Spinal cord (tissue), 10 donors: ENCODE measurements around the gene SLC1A2. TPM values are rescaled to one million over a fixed set of nuclear protein-coding genes. Genes with fewer than 3 reads are reported as not detected.
A peak's percentile ranks its signal among the peaks of the same experiment; 100 is the strongest.

Experiments
- DNase-seq, 6 donors: peaks; one replicate each; pipeline versions ENCODE4 v3.0.0 to v3.0.0-alpha.2; 2013 to 2015; ENCODE audit warnings: low spot score in 6 of 6, low read depth in 4 of 6
- H3K27ac ChIP-seq: one replicate; pipeline ENCODE4 v1.5.1; 2013; ENCODE audit warnings: low read depth, low read length, control low read depth
- H3K27me3 ChIP-seq: one replicate; pipeline ENCODE4 v1.6.1; 2013; ENCODE audit warnings: low read length; ENCODE audit not compliant: control insufficient read depth, insufficient read depth
- H3K36me3 ChIP-seq: one replicate; pipeline ENCODE4 v1.6.1; 2013; ENCODE audit warnings: low read length; ENCODE audit not compliant: control insufficient read depth, insufficient read depth
- H3K4me1 ChIP-seq: one replicate; pipeline ENCODE4 v1.6.1; 2013; ENCODE audit warnings: low read length; ENCODE audit not compliant: control insufficient read depth, insufficient read depth
- H3K4me3 ChIP-seq: one replicate; pipeline ENCODE4 v1.5.1; 2013; ENCODE audit warnings: low read depth, low read length, control low read depth
- H3K9me3 ChIP-seq: one replicate; pipeline ENCODE4 v1.6.1; 2013; ENCODE audit warnings: low read length; ENCODE audit not compliant: control insufficient read depth, insufficient read depth
- WGBS: methylation state at CpG from one replicate; pipeline ENCODE4 v1.1.5; 2013; ENCODE audit warnings: missing lambda C conversion rate; ENCODE audit not compliant: insufficient coverage; 5-methylcytosine and 5-hydroxymethylcytosine counted together
- polyA plus RNA-seq, 2 donors: library from polyadenylated mRNA; unstranded; fragments of 120-200 nt; gene quantifications; one replicate each; pipeline ENCODE4 v1.2.1, GENCODE V29; 2013; ENCODE audit not compliant: insufficient read length in 2 of 2
- total RNA-seq, 2 donors: library from RNA; depleted of rRNA in 1 of 2; stranded (reverse); fragments of 120-200 nt in 1 of 2; fragments of >200 nt in 1 of 2; gene quantifications; one replicate each; pipeline versions ENCODE4 v1.2.3 to v1.2.4, GENCODE V29; 2013 to 2014
- donor health status: healthy.

The SLC1A2 gene
- total and polyA plus RNA-seq, 4 donors = 87.4 to 270 (median 196) TPM

DNA sequence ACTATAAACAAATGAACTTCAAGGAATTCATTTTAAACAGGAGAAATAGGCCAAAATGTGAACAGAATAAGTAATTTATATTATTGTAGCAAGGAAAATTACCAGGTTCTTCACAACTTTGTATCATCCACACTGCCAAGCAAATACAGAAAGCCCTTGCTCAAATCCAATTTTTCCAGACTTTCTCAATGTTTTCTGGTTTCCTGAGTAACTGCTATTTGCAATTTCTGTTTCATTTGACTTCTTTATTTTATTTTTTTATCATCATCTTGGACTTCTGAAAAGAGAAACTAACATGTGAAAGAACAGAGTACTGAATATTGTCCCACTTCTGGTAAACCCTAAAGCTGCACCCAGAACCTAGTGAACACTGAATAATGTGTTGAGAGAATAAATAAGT lies 61.0 kb downstream of the SLC1A2 start:
- Histone ChIP-seq H3K4me1 (peaks cover 10% of the 10 kb centered on the region), H3K27me3 (no peaks in the 10 kb centered on the region), H3K36me3 (no peaks in the 10 kb centered on the region), H3K27ac (no peak overlapping the region), H3K4me3 (no peak overlapping the region), H3K9me3 (no peaks in the 10 kb centered on the region)
- no peak for DNase-seq

DNA sequence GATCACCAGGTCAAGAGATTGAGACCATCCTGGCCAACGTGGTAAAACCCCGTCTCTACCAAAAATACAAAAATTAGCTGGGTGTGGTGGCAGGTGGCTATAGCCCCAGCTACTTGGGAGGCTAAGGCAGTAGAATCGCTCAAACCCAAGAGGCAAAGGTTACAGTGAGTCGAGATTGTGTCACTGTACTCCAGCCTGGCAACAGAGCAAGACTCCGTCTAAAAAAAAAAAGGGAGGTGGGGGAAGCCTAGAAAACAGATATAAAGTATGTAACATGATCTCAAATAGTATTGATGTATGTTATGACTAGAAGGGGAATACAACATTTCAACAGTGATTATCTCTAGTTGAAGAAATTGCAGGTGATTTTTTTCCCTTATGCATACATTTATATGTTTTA lies 61.4 kb downstream of the SLC1A2 start:
- H3K27me3 ChIP-seq = no peaks in the 10 kb centered on the region
- H3K9me3 ChIP-seq = no peaks in the 10 kb centered on the region

DNA sequence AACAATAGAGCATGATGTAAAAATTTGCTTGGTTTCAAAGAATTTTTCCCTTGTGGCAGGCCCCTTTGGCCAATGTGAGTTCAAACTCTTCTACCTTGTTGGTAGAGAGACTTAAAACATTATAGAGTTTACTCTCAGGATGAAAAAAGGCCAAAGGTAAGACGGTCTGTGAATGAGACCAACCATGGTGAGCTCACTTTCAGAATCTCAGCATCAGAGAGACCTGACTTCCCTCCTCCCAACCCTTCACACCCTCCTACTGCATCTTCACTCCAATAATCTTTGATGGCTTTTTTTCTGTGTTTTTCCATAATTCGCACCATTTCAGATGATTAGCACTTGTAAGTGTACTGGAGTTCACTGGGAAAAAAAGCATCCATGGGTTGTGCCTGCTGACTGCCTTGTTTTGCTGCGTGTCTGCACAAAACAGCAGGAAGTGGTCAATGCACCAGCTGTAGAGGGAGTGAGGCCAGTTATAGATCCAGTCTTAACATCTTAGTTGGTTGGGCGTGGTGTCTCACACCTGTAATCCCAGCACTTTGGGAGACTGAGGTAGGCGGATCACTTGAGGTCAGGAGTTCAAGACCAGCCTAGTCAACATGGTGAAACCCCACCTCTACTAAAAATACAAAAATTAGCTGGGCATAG lies 64.1 kb downstream of the SLC1A2 start:
- no peak for DNase-seq
- Histone ChIP-seq H3K4me1 (peaks cover 7% of the 10 kb centered on the region), H3K9me3 (no peaks in the 10 kb centered on the region), H3K36me3 (no peaks in the 10 kb centered on the region), H3K27ac (no peak overlapping the region), H3K4me3 (no peak overlapping the region), H3K27me3 (no peaks in the 10 kb centered on the region)
- 100% methylated on average over 1 of the region's 5 CpGs for WGBS

More for the DNA sequence above, 61.4 kb downstream of the SLC1A2 start:
- H3K27ac ChIP-seq = no peak overlapping the region
- WGBS = 100% methylated on average over 1 of the region's 5 CpGs
- H3K4me3 ChIP-seq = no peak overlapping the region
- H3K36me3 ChIP-seq = no peaks in the 10 kb centered on the region
- H3K4me1 ChIP-seq = peaks cover 10% of the 10 kb centered on the region
- no peak for DNase-seq

DNA sequence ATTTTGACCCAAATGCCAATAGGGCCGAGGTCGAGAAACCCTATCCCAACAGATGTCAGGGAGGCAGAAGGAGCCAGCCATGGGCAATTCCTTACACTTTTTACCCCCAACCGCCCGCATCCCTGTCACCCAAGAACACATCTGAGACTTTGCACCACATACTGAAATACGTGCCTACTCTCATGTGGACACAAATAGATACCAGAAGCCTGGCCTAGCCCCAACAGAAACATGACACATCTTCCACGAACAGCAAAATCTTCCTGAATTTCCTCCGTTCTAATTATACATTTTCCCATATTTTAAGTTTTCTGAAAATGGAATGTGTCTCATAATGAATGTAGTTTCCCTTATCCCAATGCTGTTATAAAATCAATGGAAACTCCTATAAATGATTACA lies 64.7 kb downstream of the SLC1A2 start:
- no peak overlapping the region for H3K27ac ChIP-seq
- peak in 1 of 6 donors; percentile 61 for DNase-seq
- WGBS = 88% methylated on average over 5 of the region's 7 CpGs

DNA sequence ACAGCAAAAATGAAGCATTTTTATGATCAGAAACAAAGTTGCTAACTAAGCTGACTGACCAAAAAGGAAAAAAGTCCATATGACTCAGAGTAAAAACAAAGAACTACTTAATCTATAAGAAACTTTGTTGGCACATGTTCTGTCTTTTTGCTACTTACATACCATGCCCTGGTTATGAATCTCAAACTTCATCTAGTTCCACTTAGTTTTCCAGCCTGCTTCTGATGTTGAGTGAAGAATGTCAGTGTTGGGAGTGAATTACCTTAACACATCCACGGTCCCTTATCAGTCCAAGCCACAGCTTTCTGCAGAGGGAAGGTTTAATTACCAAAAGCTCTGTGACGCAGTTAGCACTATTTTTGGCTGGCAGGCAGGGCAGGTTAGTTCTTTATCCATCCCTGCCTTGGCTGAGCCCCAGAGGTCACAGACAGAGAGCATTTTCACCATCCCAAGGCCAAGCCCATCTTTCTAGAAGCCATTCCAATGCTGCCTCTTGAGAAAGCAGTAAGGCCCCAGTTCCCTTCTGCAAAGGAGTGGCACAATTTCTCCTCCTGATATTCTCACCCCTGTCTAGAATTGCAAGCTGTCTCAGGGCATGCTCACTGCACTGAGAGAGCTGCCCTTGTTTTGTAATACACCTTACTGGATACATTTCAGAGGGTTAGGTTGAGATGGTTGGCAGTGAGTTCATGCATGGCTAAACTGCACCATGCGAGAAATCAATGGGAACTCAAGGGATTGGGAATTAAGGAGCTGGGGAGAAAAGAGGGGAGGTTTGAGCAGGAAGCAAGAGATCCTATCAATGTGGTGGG lies 67.1 kb downstream of the SLC1A2 start:
- 25% methylated on average over 1 of the region's 3 CpGs for WGBS
- Histone ChIP-seq H3K4me1 (peaks cover 5% of the 10 kb centered on the region), H3K4me3 (no peak overlapping the region), H3K27ac (no peak overlapping the region), H3K36me3 (peaks cover 2% of the 10 kb centered on the region), H3K9me3 (no peaks in the 10 kb centered on the region), H3K27me3 (no peaks in the 10 kb centered on the region)
- no peak for DNase-seq

More for the DNA sequence above, 64.7 kb downstream of the SLC1A2 start:
- Histone ChIP-seq H3K4me1 (peaks cover 3% of the 10 kb centered on the region), H3K27me3 (no peaks in the 10 kb centered on the region), H3K36me3 (no peaks in the 10 kb centered on the region), H3K9me3 (no peaks in the 10 kb centered on the region), H3K4me3 (no peak overlapping the region)

DNA sequence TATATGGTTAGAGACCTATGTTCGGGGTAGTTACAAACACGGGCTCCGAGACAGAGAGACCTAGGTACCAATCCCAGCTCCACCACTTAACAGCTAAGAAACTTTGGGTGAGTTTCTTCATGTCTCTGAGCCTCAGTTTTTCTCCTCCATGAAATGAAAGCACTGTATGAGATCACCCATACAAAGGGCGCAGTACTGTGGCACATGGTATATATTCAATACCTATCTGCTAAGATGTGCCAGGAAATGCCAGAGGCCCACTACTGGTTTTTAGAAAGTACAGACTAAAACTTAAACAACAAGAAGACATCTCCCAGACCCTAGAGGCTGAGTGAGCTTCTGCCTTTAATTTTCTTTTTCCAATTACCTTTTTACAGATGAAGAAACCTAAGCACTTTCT lies 69.5 kb downstream of the SLC1A2 start:
- Histone ChIP-seq H3K4me3 (no peak overlapping the region), H3K27ac (no peak overlapping the region), H3K36me3 (peaks cover 2% of the 10 kb centered on the region), H3K9me3 (no peaks in the 10 kb centered on the region), H3K4me1 (peaks cover 5% of the 10 kb centered on the region), H3K27me3 (no peaks in the 10 kb centered on the region)
- no peak for DNase-seq
- no CpG with 5 or more reads among the region's 4 CpGs for WGBS

DNA sequence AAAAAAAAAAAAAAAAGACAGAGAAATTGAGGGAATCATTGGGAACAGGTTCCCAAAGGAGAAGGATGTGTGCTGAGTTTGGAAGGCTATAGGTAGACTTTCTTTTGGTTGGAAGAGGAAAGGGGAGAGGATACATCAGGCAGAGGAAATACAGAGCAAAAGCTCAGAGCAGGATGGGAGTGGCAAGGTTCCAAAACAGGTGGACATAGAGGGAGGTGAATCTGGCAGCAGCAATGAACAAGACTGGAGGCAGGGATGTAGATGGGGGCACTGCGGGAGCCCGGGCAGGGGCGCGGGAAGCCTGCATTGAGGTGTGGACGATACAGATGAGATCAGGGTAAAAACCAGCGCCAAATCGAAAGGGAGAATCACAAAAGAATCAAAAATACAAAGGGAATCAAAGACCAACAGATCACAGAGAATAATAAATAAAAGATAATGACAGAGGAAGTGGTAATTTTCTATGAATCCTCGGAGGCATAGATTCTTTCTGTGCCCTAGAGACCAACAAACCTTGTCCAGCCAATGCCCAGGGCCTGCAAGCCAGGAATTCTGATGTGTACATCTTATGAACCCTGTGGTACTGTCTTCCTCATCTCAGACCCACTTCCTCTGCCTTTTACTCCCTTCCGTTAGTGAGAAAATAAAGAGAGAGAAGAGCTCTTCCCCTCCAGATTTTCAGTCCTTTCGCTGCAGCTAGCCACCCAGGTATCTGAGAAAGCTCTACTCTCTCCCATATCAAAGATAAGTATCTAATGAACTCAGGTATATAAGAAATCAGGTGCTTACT lies 70.3 kb downstream of the SLC1A2 start:
- H3K27me3 ChIP-seq = no peaks in the 10 kb centered on the region
- H3K9me3 ChIP-seq = no peaks in the 10 kb centered on the region
- no peak for DNase-seq
- H3K4me1 ChIP-seq = peaks cover 5% of the 10 kb centered on the region
- no peak overlapping the region for H3K4me3 ChIP-seq
- H3K36me3 ChIP-seq = peaks cover 2% of the 10 kb centered on the region
- no peak overlapping the region for H3K27ac ChIP-seq
- WGBS = no CpG with 5 or more reads among the region's 10 CpGs

DNA sequence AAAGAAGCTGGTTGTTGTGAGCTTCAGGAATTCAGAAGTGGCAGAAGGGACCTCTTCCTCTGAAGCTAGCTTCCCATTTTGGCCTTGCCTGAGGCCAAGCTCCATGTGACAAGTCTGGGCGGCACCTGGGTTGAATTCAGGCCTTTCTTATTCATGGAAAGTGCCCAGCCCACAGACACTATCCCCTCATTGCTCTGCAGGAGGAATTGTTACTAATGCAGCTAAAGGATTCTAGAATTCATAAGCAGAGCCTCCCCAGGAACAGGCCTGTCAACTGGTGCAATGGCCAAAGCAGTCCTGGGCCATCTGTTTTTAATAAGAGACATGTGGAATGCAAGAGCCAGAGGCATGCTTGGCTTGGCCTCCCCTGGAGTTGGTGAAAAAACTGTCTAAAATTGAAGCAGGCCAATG lies 71.4 kb downstream of the SLC1A2 start:
- H3K27me3 ChIP-seq = no peaks in the 10 kb centered on the region
- no peak for DNase-seq
- 83% methylated on average over 1 of the region's 1 CpG for WGBS
- peaks cover 5% of the 10 kb centered on the region for H3K4me1 ChIP-seq
- peaks cover 2% of the 10 kb centered on the region for H3K36me3 ChIP-seq
- no peak overlapping the region for H3K27ac ChIP-seq
- H3K4me3 ChIP-seq = no peak overlapping the region
- H3K9me3 ChIP-seq = no peaks in the 10 kb centered on the region

DNA sequence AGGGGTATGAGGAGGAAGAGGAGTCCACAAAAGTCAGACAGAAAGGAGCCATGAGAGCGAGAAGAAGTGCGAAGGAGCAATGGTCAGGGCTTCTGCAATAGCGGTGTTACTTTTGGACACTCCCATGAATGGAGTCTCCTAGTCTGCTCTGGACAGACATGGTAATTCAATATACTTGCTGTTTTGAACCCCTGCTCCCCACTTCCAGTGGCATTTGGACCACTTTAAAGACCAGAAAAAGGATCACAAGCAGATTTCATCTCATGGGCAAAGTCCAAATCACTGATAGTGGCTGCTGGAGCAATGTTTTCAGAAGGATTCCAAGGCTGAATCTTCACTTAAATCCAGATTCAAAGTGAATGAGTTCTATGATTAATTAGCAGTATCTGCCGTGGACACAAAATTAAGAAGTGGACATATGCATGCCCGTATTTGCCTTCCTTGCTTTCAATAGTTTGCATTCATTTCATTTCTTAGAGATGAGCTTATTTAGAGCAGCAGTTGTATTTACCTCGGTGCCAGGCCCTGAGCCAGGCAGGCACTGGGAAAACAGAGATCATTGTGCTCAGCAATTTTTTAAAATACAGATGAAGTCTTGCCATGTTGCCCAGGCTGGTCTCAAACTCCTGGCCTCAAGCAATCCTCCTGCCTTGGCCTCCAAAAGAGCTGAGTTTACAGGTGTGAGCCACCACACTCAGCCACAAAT lies 72.0 kb downstream of the SLC1A2 start:
- H3K4me3 ChIP-seq = no peak overlapping the region
- H3K36me3 ChIP-seq = peaks cover 2% of the 10 kb centered on the region
- H3K4me1 ChIP-seq = peaks cover 5% of the 10 kb centered on the region
- H3K27ac ChIP-seq = no peak overlapping the region
- DNase-seq = no peak
- WGBS = 79% methylated on average over 4 of the region's 6 CpGs
- H3K9me3 ChIP-seq = no peaks in the 10 kb centered on the region
- H3K27me3 ChIP-seq = no peaks in the 10 kb centered on the region
